ENCODE measurements around the gene SLC25A13. TPM values are rescaled to one million over a fixed set of nuclear protein-coding genes. Genes with fewer than 3 reads are reported as not detected.
"Not testable (repeated sequence)": the region's sequence is repeated elsewhere in the genome, so short reads cannot be mapped to it uniquely, and the experiment has no call there.

The SLC25A13 gene
- polyA plus RNA-seq (2013), result 25.2 and 25.5 TPM in 2 replicates

- Histone ChIP-seq H3K4me1 (ENCODE audit: control insufficient read depth in 1 of 2, insufficient read depth in 2 of 2, low read length in 2 of 2) (peaks cover 2 to 5% of the 10 kb centered on the region in 2 experiments), H2AK5ac (ENCODE audit: low read length) (peak within 1 kb of the TSS; percentile 38), H4K8ac (ENCODE audit: low read depth, low read length) (peak within 1 kb of the TSS; percentile 89), H3K9ac (ENCODE audit: low read length) (peak within 1 kb of the TSS; percentile 90), H2BK5ac (ENCODE audit: low read depth, low read length, poor library complexity) (peak within 1 kb of the TSS; percentile 94), H3K18ac (ENCODE audit: low read length) (peak within 1 kb of the TSS; percentile 99), H3K4me2 (ENCODE audit: low read length) (peak within 1 kb of the TSS; percentile 94), H4K91ac (ENCODE audit: low read depth, low read length) (peak within 1 kb of the TSS; percentile 96), H4K12ac (ENCODE audit: low read depth, low read length) (peak within 1 kb of the TSS; percentile 26), H3K23ac (ENCODE audit: low read length) (no peak within 1 kb of the TSS), H3K4ac (ENCODE audit: low read depth, low read length) (peak within 1 kb of the TSS; percentile 18), H3K79me2 (ENCODE audit: control insufficient read depth, insufficient read depth, low read length, poor library complexity) (peaks cover 5% of the 10 kb centered on the region), H2BK12ac (ENCODE audit: low read length) (peak within 1 kb of the TSS; percentile 16), H3K36me3 (ENCODE audit: control insufficient read depth in 1 of 2, insufficient read depth in 2 of 2, low read length in 2 of 2) (no peaks in the 10 kb centered on the region), H3K9me3 (ENCODE audit: insufficient read depth, low read depth, low read length) (no peaks in the 10 kb centered on the region), H3K14ac (ENCODE audit: low read length) (peak within 1 kb of the TSS; percentile 85), H3K27me3 (ENCODE audit: insufficient read depth, low read length) (no peaks in the 10 kb centered on the region), H3K79me1 (ENCODE audit: low read length) (peaks cover 6% of the 10 kb centered on the region), H2BK120ac (ENCODE audit: insufficient read depth, low read length, poor library complexity) (peak within 1 kb of the TSS; percentile 61), H3K4me3 (ENCODE audit: low read depth, low read length) (peak within 1 kb of the TSS; percentile 91), H3K27ac (ENCODE audit: low read depth, low read length) (peak within 1 kb of the TSS; percentile 97), H2AFZ (ENCODE audit: insufficient read depth, low read length, poor library complexity) (peak within 1 kb of the TSS; percentile 98)
- peak; percentile 95 for DNase-seq
- WGBS (ENCODE audit: extremely low coverage, insufficient coverage, insufficient read length), result no CpG with 5 or more reads among the region's 66 CpGs
These were observed at the start of gene SLC25A13 for GRCh38 chr7:96321658-96322372. TSS of gene SLC25A13 (minus strand) at chr7:96322098. CDS start at chr7:96321956, 142 bp downstream.

GRCh38 chr7:96365916-96366315 lies 44.0 kb upstream of the SLC25A13 start:
- not testable (repeated sequence) for H3K4me3 ChIP-seq (ENCODE audit: low read depth, low read length)

GRCh38 chr7:96361116-96361857 lies 39.4 kb upstream of the SLC25A13 start:
- H2BK5ac ChIP-seq (ENCODE audit: low read depth, low read length, poor library complexity), result no peak overlapping the region
- H4K8ac ChIP-seq (ENCODE audit: low read depth, low read length), result no peak overlapping the region
- H3K36me3 ChIP-seq (ENCODE audit: control insufficient read depth in 1 of 2, insufficient read depth in 2 of 2, low read length in 2 of 2), result no peaks in the 10 kb centered on the region
- WGBS (ENCODE audit: extremely low coverage, insufficient coverage, insufficient read length), result no CpG with 5 or more reads among the region's 7 CpGs
- no peak overlapping the region for H3K4me3 ChIP-seq (ENCODE audit: low read depth, low read length)
- no peak overlapping the region for H3K27ac ChIP-seq (ENCODE audit: low read depth, low read length)
- no peaks in the 10 kb centered on the region for H3K79me1 ChIP-seq (ENCODE audit: low read length)
- no peak overlapping the region for H3K18ac ChIP-seq (ENCODE audit: low read length)
- H4K12ac ChIP-seq (ENCODE audit: low read depth, low read length), result no peak overlapping the region
- no peak overlapping the region for H2BK12ac ChIP-seq (ENCODE audit: low read length)
- no peaks in the 10 kb centered on the region for H3K79me2 ChIP-seq (ENCODE audit: control insufficient read depth, insufficient read depth, low read length, poor library complexity)
- H2AK5ac ChIP-seq (ENCODE audit: low read length), result no peak overlapping the region
- no peak overlapping the region for H2AFZ ChIP-seq (ENCODE audit: insufficient read depth, low read length, poor library complexity)
- no peaks in the 10 kb centered on the region for H3K27me3 ChIP-seq (ENCODE audit: insufficient read depth, low read length)
- no peak overlapping the region for H3K23ac ChIP-seq (ENCODE audit: low read length)
- no peak overlapping the region for H2BK120ac ChIP-seq (ENCODE audit: insufficient read depth, low read length, poor library complexity)
- DNase-seq, result no peak
- H3K9ac ChIP-seq (ENCODE audit: low read length), result no peak overlapping the region
- H4K91ac ChIP-seq (ENCODE audit: low read depth, low read length), result no peak overlapping the region
- H3K4me1 ChIP-seq (ENCODE audit: control insufficient read depth in 1 of 2, insufficient read depth in 2 of 2, low read length in 2 of 2), result no peaks in the 10 kb centered on the region
- no peaks in the 10 kb centered on the region for H3K9me3 ChIP-seq (ENCODE audit: insufficient read depth, low read depth, low read length)
- no peak overlapping the region for H3K4me2 ChIP-seq (ENCODE audit: low read length)
- no peak overlapping the region for H3K14ac ChIP-seq (ENCODE audit: low read length)
- no peak overlapping the region for H3K4ac ChIP-seq (ENCODE audit: low read depth, low read length)

More at GRCh38 chr7:96365916-96366315, 44.0 kb upstream of the SLC25A13 start:
- not testable (repeated sequence) for DNase-seq; H3K36me3 ChIP-seq (ENCODE audit: control insufficient read depth in 1 of 2, insufficient read depth in 2 of 2, low read length in 2 of 2); H2BK120ac ChIP-seq (ENCODE audit: insufficient read depth, low read length, poor library complexity); H2BK12ac ChIP-seq (ENCODE audit: low read length); H4K91ac ChIP-seq (ENCODE audit: low read depth, low read length); H3K27me3 ChIP-seq (ENCODE audit: insufficient read depth, low read length); H2AK5ac ChIP-seq (ENCODE audit: low read length); H2BK5ac ChIP-seq (ENCODE audit: low read depth, low read length, poor library complexity); H3K27ac ChIP-seq (ENCODE audit: low read depth, low read length); H3K79me2 ChIP-seq (ENCODE audit: control insufficient read depth, insufficient read depth, low read length, poor library complexity); H4K12ac ChIP-seq (ENCODE audit: low read depth, low read length); H3K9me3 ChIP-seq (ENCODE audit: insufficient read depth, low read depth, low read length); H2AFZ ChIP-seq (ENCODE audit: insufficient read depth, low read length, poor library complexity); H3K79me1 ChIP-seq (ENCODE audit: low read length); H3K4ac ChIP-seq (ENCODE audit: low read depth, low read length); H4K8ac ChIP-seq (ENCODE audit: low read depth, low read length); H3K14ac ChIP-seq (ENCODE audit: low read length); H3K4me2 ChIP-seq (ENCODE audit: low read length); H3K9ac ChIP-seq (ENCODE audit: low read length); H3K4me1 ChIP-seq (ENCODE audit: control insufficient read depth in 1 of 2, insufficient read depth in 2 of 2, low read length in 2 of 2); H3K23ac ChIP-seq (ENCODE audit: low read length); H3K18ac ChIP-seq (ENCODE audit: low read length)
- no CpG with 5 or more reads among the region's 2 CpGs for WGBS (ENCODE audit: extremely low coverage, insufficient coverage, insufficient read length)

GRCh38 chr7:96359876-96360275 lies 38.0 kb upstream of the SLC25A13 start:
- no peak overlapping the region for H3K4me2 ChIP-seq (ENCODE audit: low read length)
- no peak overlapping the region for H2BK5ac ChIP-seq (ENCODE audit: low read depth, low read length, poor library complexity)
- no peak overlapping the region for H3K4me3 ChIP-seq (ENCODE audit: low read depth, low read length)
- H3K14ac ChIP-seq (ENCODE audit: low read length), result no peak overlapping the region
- no peak overlapping the region for H2BK120ac ChIP-seq (ENCODE audit: insufficient read depth, low read length, poor library complexity)
- no peak for DNase-seq
- H3K79me1 ChIP-seq (ENCODE audit: low read length), result no peaks in the 10 kb centered on the region
- no peak overlapping the region for H3K9ac ChIP-seq (ENCODE audit: low read length)
- no peaks in the 10 kb centered on the region for H3K4me1 ChIP-seq (ENCODE audit: control insufficient read depth in 1 of 2, insufficient read depth in 2 of 2, low read length in 2 of 2)
- H3K27ac ChIP-seq (ENCODE audit: low read depth, low read length), result no peak overlapping the region
- H4K91ac ChIP-seq (ENCODE audit: low read depth, low read length), result no peak overlapping the region
- no peak overlapping the region for H2AFZ ChIP-seq (ENCODE audit: insufficient read depth, low read length, poor library complexity)
- no peaks in the 10 kb centered on the region for H3K79me2 ChIP-seq (ENCODE audit: control insufficient read depth, insufficient read depth, low read length, poor library complexity)
- no peak overlapping the region for H2BK12ac ChIP-seq (ENCODE audit: low read length)
- H3K18ac ChIP-seq (ENCODE audit: low read length), result no peak overlapping the region
- no peak overlapping the region for H3K23ac ChIP-seq (ENCODE audit: low read length)
- H3K4ac ChIP-seq (ENCODE audit: low read depth, low read length), result no peak overlapping the region
- no peak overlapping the region for H2AK5ac ChIP-seq (ENCODE audit: low read length)
- H4K8ac ChIP-seq (ENCODE audit: low read depth, low read length), result no peak overlapping the region
- no peak overlapping the region for H4K12ac ChIP-seq (ENCODE audit: low read depth, low read length)
- no peaks in the 10 kb centered on the region for H3K9me3 ChIP-seq (ENCODE audit: insufficient read depth, low read depth, low read length)
- H3K36me3 ChIP-seq (ENCODE audit: control insufficient read depth in 1 of 2, insufficient read depth in 2 of 2, low read length in 2 of 2), result no peaks in the 10 kb centered on the region
- no CpG with 5 or more reads among the region's 2 CpGs for WGBS (ENCODE audit: extremely low coverage, insufficient coverage, insufficient read length)
- no peaks in the 10 kb centered on the region for H3K27me3 ChIP-seq (ENCODE audit: insufficient read depth, low read length)
